HG02798 (cell line): ENCODE measurements around the gene PAK1.
"Not testable (repeated sequence)": the region's sequence is repeated elsewhere in the genome, so short reads cannot be mapped to it uniquely, and the experiment has no call there.

Experiments used
- ATAC-seq: cut with Tn5 transposase; IDR thresholded peaks from one replicate; pipeline ENCODE4 v1.9.1; 2021; ENCODE audit warnings: mild to moderate bottlenecking; ENCODE audit not compliant: unreplicated experiment, poor library complexity

The PAK1 gene

GRCh38 chr11:77322926-77323590 is 150.8 kb downstream of the PAK1 start:
- no peak for ATAC-seq

- no peak for ATAC-seq
Measured at GRCh38 chr11:77322506-77322905, 151.4 kb downstream of the PAK1 start.

GRCh38 chr11:77320351-77320750 is 153.5 kb downstream of the PAK1 start:
- ATAC-seq, result no peak

GRCh38 chr11:77318600-77318999 is 155.3 kb downstream of the PAK1 start:
- ATAC-seq, result no peak

- ATAC-seq, result no peak
Measured at GRCh38 chr11:77316733-77317342, 157.1 kb downstream of the PAK1 start.

- no peak for ATAC-seq
Measured at GRCh38 chr11:77312107-77312506, 161.8 kb downstream of the PAK1 start.

- ATAC-seq, result no peak
Measured at GRCh38 chr11:77311701-77312100, 162.2 kb downstream of the PAK1 start.

GRCh38 chr11:77310721-77311120 is 163.2 kb downstream of the PAK1 start:
- no peak for ATAC-seq

- ATAC-seq, result no peak
Measured at GRCh38 chr11:77309401-77310085, 164.4 kb downstream of the PAK1 start.

- no peak for ATAC-seq
Measured at GRCh38 chr11:77308838-77309237, 165.1 kb downstream of the PAK1 start.

GRCh38 chr11:77303328-77303727 is 170.6 kb downstream of the PAK1 start:
- ATAC-seq, result no peak

- no peak for ATAC-seq
Measured at GRCh38 chr11:77302752-77303151, 171.1 kb downstream of the PAK1 start.

GRCh38 chr11:77301510-77301909 is 172.4 kb downstream of the PAK1 start, which contains the start of gene GDPD4:
Gene GDPD4 (minus strand): TSS chr11:77301686. CDS start chr11:77285137, 16,549 bp downstream.
- ATAC-seq, result no peak

GRCh38 chr11:77300695-77301094 is 173.2 kb downstream of the PAK1 start:
- no peak for ATAC-seq

- ATAC-seq, result not testable (repeated sequence)
Measured at GRCh38 chr11:77300028-77300427, 173.9 kb downstream of the PAK1 start.

- ATAC-seq, result no peak
Measured at GRCh38 chr11:77299528-77299993, 174.3 kb downstream of the PAK1 start.

GRCh38 chr11:77294040-77294439 is 179.9 kb downstream of the PAK1 start:
- no peak for ATAC-seq

GRCh38 chr11:77289737-77290136 is 184.2 kb downstream of the PAK1 start:
- no peak for ATAC-seq

- no peak for ATAC-seq
Measured at GRCh38 chr11:77287615-77288273, 186.2 kb downstream of the PAK1 start.

- ATAC-seq, result no peak
Measured at GRCh38 chr11:77287136-77287535, 186.8 kb downstream of the PAK1 start.
